ENCODE data around the gene OSBPL8.

- no peak for TF ChIP-seq CTCF (IDR thresholded peaks at IDR 0.05)
- TF ChIP-seq POLR2A (IDR thresholded peaks at IDR 0.05) = no peak
Observed at GRCh38 chr12:76446090-76446489, 113.5 kb downstream of the OSBPL8 start.

Data from Peyer's patch (tissue), 4 donors.